OCI-LY3 (cell line): Measurements from ENCODE around the gene TMEM272.
A peak's percentile ranks its signal among the peaks of the same experiment; 100 is the strongest.

ENCODE experiments used
- H2AFZ ChIP-seq: fragments of 200-600, 300-600 bp; shearing (Covaris generic); 2 replicates; pipeline ENCODE4 v1.6.0; 2014; ENCODE audit warnings: antibody characterized with exemption, low read depth, low read length
- H3K27ac ChIP-seq: fragments of 200-600, 300-600 bp; sonication (generic); 2 replicates; pipeline ENCODE4 v1.5.1; 2014; ENCODE audit warnings: mild to moderate bottlenecking, low read length, moderate library complexity, mixed read lengths
- H3K27me3 ChIP-seq: fragments of 200-600, 300-600 bp; sonication (generic); 2 replicates; pipeline ENCODE4 v1.6.1; 2014; ENCODE audit warnings: low read depth, low read length, mixed read lengths
- H3K36me3 ChIP-seq: fragments of 200-600, 300-600 bp; sonication (generic); replicated peaks from 2 replicates; pipeline ENCODE3; 2014; ENCODE audit warnings: low read depth, low read length, mixed read lengths
- H3K4me1 ChIP-seq: fragments of 300-600, 200-600 bp; sonication (generic); 2 replicates; pipeline ENCODE4 v1.6.1; 2014; ENCODE audit warnings: low read length, mixed read lengths
- H3K4me2 ChIP-seq: fragments of 200-600, 300-600 bp; sonication (generic); 2 replicates; pipeline ENCODE4 v1.6.1; 2014; ENCODE audit warnings: low read length, mixed read lengths
- H3K4me3 ChIP-seq: fragments of 300-600, 200-600 bp; sonication (generic); 2 replicates; pipeline ENCODE4 v1.5.1; 2014; ENCODE audit warnings: antibody characterized with exemption, mild to moderate bottlenecking, low read length, moderate library complexity
- H3K79me2 ChIP-seq: fragments of 300-600, 200-600 bp; shearing (Covaris generic); 2 replicates; pipeline ENCODE4 v1.6.1; 2014; ENCODE audit warnings: mild to moderate bottlenecking, low read length, mixed read lengths
- H3K9ac ChIP-seq: fragments of 300-600, 200-600 bp; shearing (Covaris generic); 2 replicates; pipeline ENCODE4 v1.6.0; 2014; ENCODE audit warnings: mild to moderate bottlenecking, low read length, moderate library complexity
- H3K9me3 ChIP-seq: fragments of 200-600, 300-600 bp; shearing (Covaris generic); 2 replicates; pipeline ENCODE4 v1.6.1; 2014; ENCODE audit warnings: low read length, mixed read lengths; ENCODE audit not compliant: insufficient read depth
- H4K20me1 ChIP-seq: fragments of 200-600, 300-600 bp; sonication (generic); 2 replicates; pipeline ENCODE4 v1.6.1; 2016; ENCODE audit warnings: low read length, mixed read lengths; ENCODE audit not compliant: insufficient read depth
- CTCF ChIP-seq: fragments of 200-600, 300-600 bp; sonication (generic); IDR thresholded peaks from 2 replicates; pipeline ENCODE4 v1.5.1; 2014; ENCODE audit warnings: antibody characterized with exemption, low read length, low read depth
- EZH2phosphoT487 ChIP-seq: fragments of 200-600 bp; shearing (Covaris generic); IDR thresholded peaks from 2 replicates; pipeline ENCODE4 v1.6.1; 2018; ENCODE audit warnings: antibody characterized with exemption, mixed run types, low read depth

The TMEM272 gene

GRCh38 chr13:51815848-51816247 lies 29.1 kb downstream of the TMEM272 start:
- peak overlapping the region; percentile 28 for H3K27ac ChIP-seq
- H2AFZ ChIP-seq = peak overlapping the region; percentile 61
- no peaks in the 10 kb centered on the region for H3K27me3 ChIP-seq
- no peaks in the 10 kb centered on the region for H3K9me3 ChIP-seq
- peak overlapping the region; percentile 63 for H3K4me3 ChIP-seq
- no peaks in the 10 kb centered on the region for H4K20me1 ChIP-seq
- peaks cover 72% of the 10 kb centered on the region for H3K4me1 ChIP-seq
- no peak for TF ChIP-seq EZH2phosphoT487
- no peak for TF ChIP-seq CTCF
- peak overlapping the region; percentile 82 for H3K4me2 ChIP-seq
- H3K79me2 ChIP-seq = no peaks in the 10 kb centered on the region
- H3K9ac ChIP-seq = peak overlapping the region; percentile 57
- no peaks in the 10 kb centered on the region for H3K36me3 ChIP-seq

- no peaks in the 10 kb centered on the region for H4K20me1 ChIP-seq
- H3K79me2 ChIP-seq = no peaks in the 10 kb centered on the region
- peak overlapping the region; percentile 82 for H3K4me2 ChIP-seq
- H3K9ac ChIP-seq = peak overlapping the region; percentile 57
- peak overlapping the region; percentile 61 for H2AFZ ChIP-seq
- no peaks in the 10 kb centered on the region for H3K27me3 ChIP-seq
- H3K4me3 ChIP-seq = peak overlapping the region; percentile 63
- TF ChIP-seq CTCF (peak; percentile 94), EZH2phosphoT487 (no peak)
- H3K4me1 ChIP-seq = peaks cover 65% of the 10 kb centered on the region
- H3K36me3 ChIP-seq = no peaks in the 10 kb centered on the region
- peak overlapping the region; percentile 28 for H3K27ac ChIP-seq
- H3K9me3 ChIP-seq = no peaks in the 10 kb centered on the region
These were observed 29.9 kb downstream of the TMEM272 start for GRCh38 chr13:51814825-51815650.

GRCh38 chr13:51814071-51814470 lies 30.9 kb downstream of the TMEM272 start:
- Histone ChIP-seq H3K79me2 (no peaks in the 10 kb centered on the region), H3K9me3 (no peaks in the 10 kb centered on the region), H3K4me3 (no peak overlapping the region), H3K27ac (no peak overlapping the region), H2AFZ (no peak overlapping the region), H3K36me3 (no peaks in the 10 kb centered on the region), H4K20me1 (no peaks in the 10 kb centered on the region), H3K9ac (no peak overlapping the region), H3K4me1 (peaks cover 56% of the 10 kb centered on the region), H3K4me2 (no peak overlapping the region), H3K27me3 (no peaks in the 10 kb centered on the region)
- TF ChIP-seq CTCF (no peak), EZH2phosphoT487 (no peak)

- TF ChIP-seq CTCF = no peak
- TF ChIP-seq EZH2phosphoT487 = no peak
- H3K79me2 ChIP-seq = no peaks in the 10 kb centered on the region
- no peak overlapping the region for H3K9ac ChIP-seq
- H3K27ac ChIP-seq = no peak overlapping the region
- peaks cover 44% of the 10 kb centered on the region for H3K4me1 ChIP-seq
- H2AFZ ChIP-seq = no peak overlapping the region
- H4K20me1 ChIP-seq = no peaks in the 10 kb centered on the region
- H3K9me3 ChIP-seq = no peaks in the 10 kb centered on the region
- peak overlapping the region; percentile 8 for H3K4me2 ChIP-seq
- H3K4me3 ChIP-seq = no peak overlapping the region
- no peaks in the 10 kb centered on the region for H3K36me3 ChIP-seq
- H3K27me3 ChIP-seq = no peaks in the 10 kb centered on the region
These were observed 33.0 kb downstream of the TMEM272 start for GRCh38 chr13:51811920-51812451.
